ENCODE results near the gene EPO.

Gene EPO

GRCh38 chr7:100728196-100728595 lies 7.9 kb downstream of the EPO start:
- Mint-ChIP-seq H3K36me3 (ENCODE audit: low read depth) (no peaks in the 10 kb centered on the region), H3K9me3 (no peaks in the 10 kb centered on the region), H3K27me3 (ENCODE audit: low read depth, poor library complexity) (peaks cover 75% of the 10 kb centered on the region), H3K27ac (no peak overlapping the region), H3K4me1 (peaks cover 7% of the 10 kb centered on the region), H3K4me3 (no peak overlapping the region)
- no peak for DNase-seq
- TF ChIP-seq, protein P1, sequence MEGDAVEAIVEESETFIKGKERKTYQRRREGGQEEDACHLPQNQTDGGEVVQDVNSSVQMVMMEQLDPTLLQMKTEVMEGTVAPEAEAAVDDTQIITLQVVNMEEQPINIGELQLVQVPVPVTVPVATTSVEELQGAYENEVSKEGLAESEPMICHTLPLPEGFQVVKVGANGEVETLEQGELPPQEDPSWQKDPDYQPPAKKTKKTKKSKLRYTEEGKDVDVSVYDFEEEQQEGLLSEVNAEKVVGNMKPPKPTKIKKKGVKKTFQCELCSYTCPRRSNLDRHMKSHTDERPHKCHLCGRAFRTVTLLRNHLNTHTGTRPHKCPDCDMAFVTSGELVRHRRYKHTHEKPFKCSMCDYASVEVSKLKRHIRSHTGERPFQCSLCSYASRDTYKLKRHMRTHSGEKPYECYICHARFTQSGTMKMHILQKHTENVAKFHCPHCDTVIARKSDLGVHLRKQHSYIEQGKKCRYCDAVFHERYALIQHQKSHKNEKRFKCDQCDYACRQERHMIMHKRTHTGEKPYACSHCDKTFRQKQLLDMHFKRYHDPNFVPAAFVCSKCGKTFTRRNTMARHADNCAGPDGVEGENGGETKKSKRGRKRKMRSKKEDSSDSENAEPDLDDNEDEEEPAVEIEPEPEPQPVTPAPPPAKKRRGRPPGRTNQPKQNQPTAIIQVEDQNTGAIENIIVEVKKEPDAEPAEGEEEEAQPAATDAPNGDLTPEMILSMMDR (IDR thresholded peaks at IDR 0.05) = no peak

DNA sequence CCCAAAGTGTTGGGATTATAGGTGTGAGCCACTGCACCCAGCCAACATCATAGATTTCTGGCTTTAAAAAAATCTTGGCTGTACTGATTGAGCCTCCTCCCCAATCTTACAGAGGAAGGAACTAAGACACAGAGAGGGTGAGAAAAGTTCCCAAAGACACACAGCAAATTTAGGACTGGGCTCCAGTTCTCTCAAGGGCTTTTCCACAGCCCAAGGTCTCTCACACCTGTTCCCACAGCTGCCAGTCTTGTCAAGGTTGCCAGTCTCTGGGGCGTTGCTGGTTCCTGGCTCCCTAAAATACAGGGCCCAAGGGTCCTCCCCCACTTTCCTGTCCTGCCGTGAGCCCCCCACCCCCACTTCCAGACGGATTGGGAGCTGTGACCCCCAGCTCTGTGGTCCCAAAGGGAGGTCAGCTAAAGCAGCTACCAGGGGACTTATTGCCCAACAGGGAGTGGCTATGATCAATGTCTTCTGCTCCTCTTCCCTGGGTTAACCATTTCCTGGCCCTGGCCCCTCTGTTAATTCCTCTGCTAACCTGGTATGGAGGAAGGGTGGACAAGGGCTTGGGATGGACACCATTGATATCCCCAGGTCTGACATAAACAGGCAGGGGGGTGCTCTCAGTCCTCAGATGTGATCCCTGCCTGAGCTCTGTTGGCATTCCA lies 10.0 kb downstream of the EPO start:
- Mint-ChIP-seq H3K27ac (no peak overlapping the region), H3K9me3 (no peaks in the 10 kb centered on the region), H3K36me3 (ENCODE audit: low read depth) (no peaks in the 10 kb centered on the region), H3K4me3 (no peak overlapping the region), H3K4me1 (no peaks in the 10 kb centered on the region), H3K27me3 (ENCODE audit: low read depth, poor library complexity) (peaks cover 59% of the 10 kb centered on the region)
- TF ChIP-seq, protein P1 (IDR thresholded peaks at IDR 0.05) = no peak
- no peak for DNase-seq

DNA sequence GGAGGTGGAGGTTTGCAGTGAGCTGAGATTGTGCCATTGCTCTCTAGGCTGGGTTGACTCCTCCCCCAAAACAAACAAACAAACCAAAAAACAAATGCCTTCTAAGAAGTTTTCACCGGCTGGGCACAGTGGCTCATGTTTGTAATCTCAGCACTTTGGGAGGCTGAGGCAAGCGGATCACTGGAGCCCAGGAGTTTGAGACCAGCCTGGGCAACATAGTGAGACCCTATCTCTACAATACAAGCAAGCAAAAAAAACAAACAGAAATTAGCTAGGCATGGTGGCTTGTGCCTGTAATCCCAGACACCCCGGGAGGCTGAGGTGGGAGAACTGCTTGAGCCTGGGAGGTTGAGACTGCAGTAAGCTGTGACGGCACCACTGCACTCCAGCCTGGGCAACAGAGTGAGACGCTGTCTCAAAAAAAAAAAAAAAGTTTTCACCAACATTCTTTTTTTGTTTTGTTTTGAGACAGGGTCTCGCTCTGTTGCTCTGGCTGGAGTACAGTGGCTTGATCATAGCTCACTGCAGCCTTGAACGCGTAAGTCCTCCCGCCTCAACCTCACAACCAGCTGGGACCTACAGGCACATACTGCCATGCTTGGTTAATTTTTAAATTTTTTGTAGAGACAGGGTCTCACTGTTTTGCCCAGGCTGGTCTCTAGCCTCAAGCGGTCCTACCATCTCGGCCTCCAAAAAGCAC lies 11.8 kb downstream of the EPO start:
- no peak for DNase-seq
- H3K4me1 Mint-ChIP-seq = no peaks in the 10 kb centered on the region
- H3K27me3 Mint-ChIP-seq (ENCODE audit: low read depth, poor library complexity) = peaks cover 51% of the 10 kb centered on the region
- no peaks in the 10 kb centered on the region for H3K9me3 Mint-ChIP-seq
- H3K27ac Mint-ChIP-seq = no peak overlapping the region
- H3K36me3 Mint-ChIP-seq (ENCODE audit: low read depth) = no peaks in the 10 kb centered on the region
- TF ChIP-seq, protein P1 (IDR thresholded peaks at IDR 0.05) = no peak
- H3K4me3 Mint-ChIP-seq = no peak overlapping the region

GRCh38 chr7:100735730-100736129 lies 15.5 kb downstream of the EPO start:
- Mint-ChIP-seq H3K4me3 (no peak overlapping the region), H3K27ac (no peak overlapping the region), H3K36me3 (ENCODE audit: low read depth) (no peaks in the 10 kb centered on the region), H3K9me3 (peaks cover 9% of the 10 kb centered on the region), H3K27me3 (ENCODE audit: low read depth, poor library complexity) (peaks cover 32% of the 10 kb centered on the region), H3K4me1 (no peaks in the 10 kb centered on the region)
- TF ChIP-seq, protein P1 (IDR thresholded peaks at IDR 0.05) = no peak
- DNase-seq = no peak

DNA sequence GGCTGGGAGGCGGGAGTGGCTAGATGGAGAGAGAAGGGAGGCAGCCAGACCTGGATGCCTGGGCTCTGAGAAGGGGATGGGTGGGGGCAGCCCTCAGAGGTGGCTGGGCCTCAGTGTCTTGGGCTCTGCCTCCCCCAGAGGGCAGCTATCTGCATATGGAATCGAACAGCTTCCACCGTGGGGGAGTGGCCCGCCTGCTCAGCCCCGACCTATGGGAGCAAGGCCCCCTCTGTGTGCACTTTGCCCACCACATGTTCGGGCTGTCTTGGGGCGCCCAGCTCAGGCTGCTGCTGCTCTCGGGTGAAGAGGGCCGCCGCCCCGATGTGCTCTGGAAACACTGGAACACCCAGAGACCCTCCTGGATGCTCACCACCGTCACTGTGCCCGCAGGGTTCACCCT lies 16.4 kb downstream of the EPO start:
- no peak for DNase-seq
- TF ChIP-seq, protein P1 (IDR thresholded peaks at IDR 0.05) = no peak
- H3K9me3 Mint-ChIP-seq = peaks cover 9% of the 10 kb centered on the region
- no peaks in the 10 kb centered on the region for H3K36me3 Mint-ChIP-seq (ENCODE audit: low read depth)
- no peaks in the 10 kb centered on the region for H3K4me1 Mint-ChIP-seq
- H3K27ac Mint-ChIP-seq = no peak overlapping the region
- H3K27me3 Mint-ChIP-seq (ENCODE audit: low read depth, poor library complexity) = peaks cover 25% of the 10 kb centered on the region
- no peak overlapping the region for H3K4me3 Mint-ChIP-seq

DNA sequence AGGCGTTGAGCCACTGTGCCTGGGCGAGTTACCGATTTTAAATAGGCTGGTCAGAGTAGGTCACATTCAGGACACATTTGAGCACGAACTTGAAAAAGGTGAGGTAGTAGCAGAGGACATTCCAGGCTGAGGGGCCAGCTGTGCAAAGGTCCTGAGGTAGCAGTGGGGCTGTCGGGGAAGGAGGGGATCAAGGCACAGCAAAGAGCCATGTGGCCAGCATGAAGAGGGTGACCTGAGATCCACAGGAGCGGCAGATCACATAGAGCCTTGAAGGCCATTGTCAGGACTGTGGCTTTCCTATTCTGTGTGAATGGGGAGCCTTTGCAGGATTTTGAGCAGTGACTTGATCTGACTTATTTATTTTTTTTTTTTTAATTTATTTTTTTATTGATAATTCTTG lies 19.7 kb downstream of the EPO start:
- Mint-ChIP-seq H3K4me1 (no peaks in the 10 kb centered on the region), H3K27ac (no peak overlapping the region)

More for the DNA sequence above, 19.7 kb downstream of the EPO start:
- peaks cover 28% of the 10 kb centered on the region for H3K9me3 Mint-ChIP-seq
- H3K36me3 Mint-ChIP-seq (ENCODE audit: low read depth) = peaks cover 8% of the 10 kb centered on the region
- peaks cover 14% of the 10 kb centered on the region for H3K27me3 Mint-ChIP-seq (ENCODE audit: low read depth, poor library complexity)
- DNase-seq = no peak
- TF ChIP-seq, protein P1 (IDR thresholded peaks at IDR 0.05) = no peak
- H3K4me3 Mint-ChIP-seq = no peak overlapping the region
